Ishikawa (cell line): ENCODE measurements around the gene NFKBIA.

ENCODE experiments used
- CEBPB ChIP-seq: IDR thresholded peaks from 2 replicates; pipeline ENCODE4 v1.6.1; 2012
- CREB1 ChIP-seq: IDR thresholded peaks from 2 replicates; pipeline ENCODE4 v1.6.1; 2012; ENCODE audit warnings: low read depth
- EGR1 ChIP-seq: IDR thresholded peaks from 2 replicates; pipeline ENCODE4 v1.6.1; 2012
- EP300 ChIP-seq: IDR thresholded peaks from 2 replicates; pipeline ENCODE4 v1.6.1; 2012; ENCODE audit warnings: borderline replicate concordance
- FOXM1 ChIP-seq: IDR thresholded peaks from 2 replicates; pipeline ENCODE4 v1.6.1; 2012; ENCODE audit warnings: low read depth, borderline replicate concordance
- NFIC ChIP-seq: IDR thresholded peaks from 2 replicates; pipeline ENCODE4 v1.6.1; 2012
- RAD21 ChIP-seq: IDR thresholded peaks from 2 replicates; pipeline ENCODE4 v1.6.1; 2012; ENCODE audit warnings: low read depth
- TAF1 ChIP-seq: IDR thresholded peaks from 2 replicates; pipeline ENCODE4 v1.6.1; 2012; ENCODE audit warnings: low read depth, mild to moderate bottlenecking
- TCF12 ChIP-seq: IDR thresholded peaks from 2 replicates; pipeline ENCODE4 v1.6.1; 2012; ENCODE audit warnings: low read depth
- TEAD4 ChIP-seq: IDR thresholded peaks from 2 replicates; pipeline ENCODE4 v1.6.1; 2012
- YY1 ChIP-seq: IDR thresholded peaks from 2 replicates; pipeline ENCODE4 v1.6.1; 2012; ENCODE audit warnings: low read depth
- ZBTB7A ChIP-seq: IDR thresholded peaks from 2 replicates; pipeline ENCODE4 v1.6.1; 2012; ENCODE audit warnings: low read depth
- TF ChIP-seq, protein P1 (sequence below): IDR thresholded peaks from 2 replicates; pipeline ENCODE4 v1.6.1; 2012; ENCODE audit warnings: low read depth, mild to moderate bottlenecking
- TF ChIP-seq, protein P2 (sequence below): IDR thresholded peaks from 2 replicates; pipeline ENCODE4 v1.6.1; 2012
- TF ChIP-seq, protein P3 (sequence below): IDR thresholded peaks from 2 replicates; pipeline ENCODE4 v1.6.1; 2012

NFKBIA gene

DNA sequence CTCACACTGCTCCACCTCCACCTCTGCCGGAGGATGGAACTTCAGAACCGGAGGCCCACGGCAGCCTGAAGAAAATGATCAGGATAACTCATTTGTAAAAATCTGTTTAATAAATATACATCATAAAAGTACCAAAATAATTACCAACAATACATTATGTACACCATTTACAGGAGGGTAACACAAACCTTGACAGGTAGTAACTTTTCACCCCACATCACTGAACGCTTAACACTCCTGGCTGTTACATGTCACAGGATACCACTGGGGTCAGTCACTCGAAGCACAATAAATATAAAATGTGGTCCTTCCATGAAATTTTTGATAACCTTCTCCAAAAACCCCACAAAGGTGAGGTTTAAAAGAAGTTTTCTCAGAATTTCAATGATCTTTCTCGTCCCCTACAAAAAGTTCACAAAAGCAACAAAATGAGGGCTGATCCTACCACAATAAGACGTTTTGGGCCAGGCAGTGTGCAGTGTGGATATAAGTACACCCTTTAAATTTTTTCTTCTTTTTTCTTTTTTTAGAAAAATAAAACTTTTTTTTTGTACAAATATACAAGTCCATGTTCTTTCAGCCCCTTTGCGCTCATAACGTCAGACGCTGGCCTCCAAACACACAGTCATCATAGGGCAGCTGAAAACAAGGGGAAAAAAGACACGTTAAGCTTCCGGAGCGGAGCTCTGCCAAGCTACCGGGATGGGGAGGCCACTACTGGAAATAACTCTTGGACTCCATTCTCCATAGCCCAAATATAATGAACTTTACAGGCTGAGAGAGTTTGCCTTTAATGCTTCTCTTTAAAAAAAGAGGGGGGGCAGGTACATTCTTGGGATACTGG, 2.9 kb downstream of the NFKBIA start:
- TF ChIP-seq TCF12: no peak
- no peak for TF ChIP-seq RAD21
- no peak for TF ChIP-seq NFIC
- TF ChIP-seq ZBTB7A: no peak
- TF ChIP-seq, protein P1, sequence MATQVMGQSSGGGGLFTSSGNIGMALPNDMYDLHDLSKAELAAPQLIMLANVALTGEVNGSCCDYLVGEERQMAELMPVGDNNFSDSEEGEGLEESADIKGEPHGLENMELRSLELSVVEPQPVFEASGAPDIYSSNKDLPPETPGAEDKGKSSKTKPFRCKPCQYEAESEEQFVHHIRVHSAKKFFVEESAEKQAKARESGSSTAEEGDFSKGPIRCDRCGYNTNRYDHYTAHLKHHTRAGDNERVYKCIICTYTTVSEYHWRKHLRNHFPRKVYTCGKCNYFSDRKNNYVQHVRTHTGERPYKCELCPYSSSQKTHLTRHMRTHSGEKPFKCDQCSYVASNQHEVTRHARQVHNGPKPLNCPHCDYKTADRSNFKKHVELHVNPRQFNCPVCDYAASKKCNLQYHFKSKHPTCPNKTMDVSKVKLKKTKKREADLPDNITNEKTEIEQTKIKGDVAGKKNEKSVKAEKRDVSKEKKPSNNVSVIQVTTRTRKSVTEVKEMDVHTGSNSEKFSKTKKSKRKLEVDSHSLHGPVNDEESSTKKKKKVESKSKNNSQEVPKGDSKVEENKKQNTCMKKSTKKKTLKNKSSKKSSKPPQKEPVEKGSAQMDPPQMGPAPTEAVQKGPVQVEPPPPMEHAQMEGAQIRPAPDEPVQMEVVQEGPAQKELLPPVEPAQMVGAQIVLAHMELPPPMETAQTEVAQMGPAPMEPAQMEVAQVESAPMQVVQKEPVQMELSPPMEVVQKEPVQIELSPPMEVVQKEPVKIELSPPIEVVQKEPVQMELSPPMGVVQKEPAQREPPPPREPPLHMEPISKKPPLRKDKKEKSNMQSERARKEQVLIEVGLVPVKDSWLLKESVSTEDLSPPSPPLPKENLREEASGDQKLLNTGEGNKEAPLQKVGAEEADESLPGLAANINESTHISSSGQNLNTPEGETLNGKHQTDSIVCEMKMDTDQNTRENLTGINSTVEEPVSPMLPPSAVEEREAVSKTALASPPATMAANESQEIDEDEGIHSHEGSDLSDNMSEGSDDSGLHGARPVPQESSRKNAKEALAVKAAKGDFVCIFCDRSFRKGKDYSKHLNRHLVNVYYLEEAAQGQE: no peak
- TF ChIP-seq CREB1: no peak
- no peak for TF ChIP-seq TEAD4
- no peak for TF ChIP-seq EGR1
- TF ChIP-seq FOXM1: no peak
- TF ChIP-seq CEBPB: no peak
- TF ChIP-seq, protein P2, sequence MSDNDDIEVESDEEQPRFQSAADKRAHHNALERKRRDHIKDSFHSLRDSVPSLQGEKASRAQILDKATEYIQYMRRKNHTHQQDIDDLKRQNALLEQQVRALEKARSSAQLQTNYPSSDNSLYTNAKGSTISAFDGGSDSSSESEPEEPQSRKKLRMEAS: no peak
- no peak for TF ChIP-seq TAF1
- TF ChIP-seq YY1: no peak
- TF ChIP-seq, protein P3, sequence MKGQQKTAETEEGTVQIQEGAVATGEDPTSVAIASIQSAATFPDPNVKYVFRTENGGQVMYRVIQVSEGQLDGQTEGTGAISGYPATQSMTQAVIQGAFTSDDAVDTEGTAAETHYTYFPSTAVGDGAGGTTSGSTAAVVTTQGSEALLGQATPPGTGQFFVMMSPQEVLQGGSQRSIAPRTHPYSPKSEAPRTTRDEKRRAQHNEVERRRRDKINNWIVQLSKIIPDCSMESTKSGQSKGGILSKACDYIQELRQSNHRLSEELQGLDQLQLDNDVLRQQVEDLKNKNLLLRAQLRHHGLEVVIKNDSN: no peak

DNA sequence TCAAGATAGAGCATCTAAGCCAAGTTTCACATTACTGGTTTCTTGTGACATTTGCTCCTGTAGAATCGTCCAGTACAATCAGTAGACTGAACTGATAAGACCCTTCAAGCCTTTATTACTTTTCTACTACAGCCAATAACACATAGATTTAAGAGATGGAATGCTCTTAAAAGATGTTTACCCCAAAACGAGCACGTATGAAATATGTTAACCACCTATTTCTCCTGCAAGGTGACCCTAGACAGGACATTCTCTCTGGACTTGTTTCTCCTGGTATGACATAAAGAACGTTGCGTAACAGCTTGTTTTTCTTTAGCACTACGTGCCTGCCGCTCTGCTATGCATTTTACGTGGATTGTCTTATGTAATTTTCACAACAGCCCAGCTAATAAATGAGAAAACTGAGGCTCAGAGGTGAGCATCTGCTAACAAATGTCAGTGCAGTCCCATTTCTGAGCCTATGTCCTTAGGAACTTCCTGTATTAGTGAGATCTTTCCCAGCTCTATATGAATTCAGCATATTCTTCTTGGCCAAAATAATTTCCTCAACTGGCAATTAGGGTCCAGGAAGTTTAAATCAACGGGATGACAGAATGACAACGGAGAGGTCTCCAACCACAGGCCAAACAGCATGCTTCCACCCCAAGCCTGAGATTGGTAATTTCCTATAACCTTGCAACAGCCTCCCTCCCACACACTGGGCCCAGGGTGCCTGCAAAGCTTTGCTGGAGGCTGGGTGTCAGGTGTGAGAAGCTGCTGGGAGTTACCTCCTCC, 3.7 kb downstream of the NFKBIA start:
- TF ChIP-seq TEAD4 (no peak), TCF12 (peak; percentile 23; the same call in 1 of the 2 replicates), EP300 (no peak), EGR1 (peak; percentile 55; the same call in 1 of the 2 replicates), ZBTB7A (no peak), CEBPB (peak; percentile 76)
- TF ChIP-seq, protein P2: no peak
- TF ChIP-seq, protein P1: no peak

DNA sequence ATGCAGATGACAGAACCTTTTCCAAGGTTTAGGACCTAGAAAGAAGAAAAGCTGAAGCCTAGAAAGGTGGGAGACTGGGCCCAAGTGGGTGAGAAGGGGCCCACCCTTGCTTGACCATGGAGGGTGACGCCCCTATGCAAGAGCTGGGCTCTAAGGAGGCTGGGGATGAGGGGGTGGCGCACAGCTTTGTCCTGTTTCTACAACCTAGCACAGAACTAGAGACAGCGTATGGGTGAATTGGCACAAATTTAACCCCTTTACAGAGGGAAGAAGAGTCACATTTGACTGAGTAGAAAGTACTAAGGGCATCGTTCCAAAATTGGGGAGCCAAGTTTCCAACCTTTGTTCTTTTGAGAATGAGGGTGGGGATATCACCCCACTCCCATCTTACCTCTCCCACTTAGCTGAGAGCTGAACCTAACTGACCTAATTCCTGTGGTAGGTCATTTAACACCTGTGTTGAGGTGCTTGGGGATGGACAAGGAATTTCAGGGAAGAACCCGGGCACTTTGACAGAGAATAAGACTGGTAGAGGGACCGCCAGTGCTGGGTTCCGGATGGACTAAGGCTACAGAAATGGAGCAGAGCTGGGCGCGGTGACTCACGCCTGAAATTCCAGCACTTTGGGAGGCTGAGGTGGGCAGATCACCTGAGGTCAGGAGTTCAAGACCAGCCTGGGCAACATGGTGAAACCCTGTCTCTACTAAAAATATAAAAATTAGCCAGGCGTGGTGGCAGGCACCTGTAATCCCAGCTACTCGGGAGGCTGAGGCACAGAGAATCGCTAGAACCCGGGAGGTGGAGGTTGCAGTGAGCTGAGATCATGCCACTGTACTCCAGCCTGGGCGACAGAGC, 5.2 kb downstream of the NFKBIA start:
- TF ChIP-seq EGR1: no peak
- TF ChIP-seq EP300: no peak
- no peak for TF ChIP-seq ZBTB7A
- TF ChIP-seq TCF12: no peak
- TF ChIP-seq, protein P1: no peak
- no peak for TF ChIP-seq CEBPB

DNA sequence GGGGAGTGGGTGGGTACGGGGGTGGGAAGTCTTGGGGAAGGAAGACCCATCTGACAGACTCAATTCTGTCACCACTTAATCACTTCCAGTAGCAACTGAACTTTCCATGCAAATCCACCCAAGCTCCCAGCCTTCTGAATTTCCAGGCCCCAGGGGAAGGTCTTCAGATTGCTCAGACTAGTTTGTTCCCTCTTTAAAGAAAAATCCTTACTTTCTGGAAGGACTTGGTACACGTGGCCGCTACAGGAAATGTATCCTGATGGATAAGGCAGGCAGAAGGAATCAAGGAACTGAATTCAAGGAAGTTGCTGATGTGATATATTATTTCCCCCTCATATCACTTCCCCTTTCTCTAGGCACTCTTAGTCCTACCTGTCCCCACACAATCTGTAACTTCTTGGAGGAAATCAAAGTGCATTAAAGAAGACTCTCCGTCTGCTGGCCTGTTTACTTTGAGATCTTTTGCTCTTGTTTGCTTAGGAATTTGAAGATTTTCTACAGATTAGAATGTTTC, 6.4 kb downstream of the NFKBIA start:
- TF ChIP-seq EGR1 (no peak), ZBTB7A (no peak), CEBPB (no peak), RAD21 (no peak), TEAD4 (no peak), TCF12 (no peak), NFIC (no peak), YY1 (no peak), EP300 (no peak), FOXM1 (no peak), CREB1 (no peak), TAF1 (no peak)
- TF ChIP-seq, protein P3: no peak
- TF ChIP-seq, protein P2: no peak
- TF ChIP-seq, protein P1: no peak
